Stomach (tissue), 4 donors: ENCODE results near the gene PARD6G.

Source experiments
- CTCF ChIP-seq, 7 experiments: fragments of 450-650 bp in 4 of 7; fragments of 200-600 bp in 3 of 7; sonication (generic) in 3 of 7; IDR thresholded peaks; one replicate each; pipeline ENCODE4 v1.5.1; 2016 to 2019; ENCODE audit warnings: antibody characterized with exemption in 7 of 7, control low read depth in 2 of 7, mild to moderate bottlenecking in 1 of 7
- EP300 ChIP-seq: sonication (generic); formaldehyde crosslinking; IDR thresholded peaks from one replicate; pipeline ENCODE4 v1.6.1; 2017; ENCODE audit warnings: antibody characterized with exemption
- POLR2A ChIP-seq, 4 donors: fragments of 450-650 bp; IDR thresholded peaks; one replicate each; pipeline ENCODE4 v1.6.1; 2016; ENCODE audit warnings: antibody characterized with exemption in 4 of 4, control low read depth in 2 of 4, mild to moderate bottlenecking in 1 of 4, moderate library complexity in 1 of 4

GRCh38 chr18:80126797-80127196 lies 120.5 kb downstream of the PARD6G start:
- TF ChIP-seq EP300: no peak
- TF ChIP-seq CTCF (IDR thresholded peaks at IDR 0.05): no peak
- no peak for TF ChIP-seq POLR2A (IDR thresholded peaks at IDR 0.05)
